ENCODE data around the gene ESRRB.

Gene ESRRB

GRCh38 chr14:76354310-76354709, 21.6 kb upstream of the ESRRB start:
- TF ChIP-seq CTCF (conservative IDR thresholded peaks at IDR 0.05; ENCODE audit: low read length): no peak
- DNase-seq (ENCODE audit: low read depth): no peak
- no peak overlapping the region for H3K4me3 ChIP-seq (ENCODE audit: low read length)

GRCh38 chr14:76355771-76356170, 20.2 kb upstream of the ESRRB start:
- TF ChIP-seq CTCF (conservative IDR thresholded peaks at IDR 0.05; ENCODE audit: low read length): no peak

GRCh38 chr14:76371066-76371465, 4.9 kb upstream of the ESRRB start:
- TF ChIP-seq CTCF (conservative IDR thresholded peaks at IDR 0.05; ENCODE audit: low read length): no peak
- H3K4me3 ChIP-seq (ENCODE audit: low read length): no peak overlapping the region
- DNase-seq (ENCODE audit: low read depth): no peak

More at GRCh38 chr14:76355771-76356170, 20.2 kb upstream of the ESRRB start:
- DNase-seq (ENCODE audit: low read depth): no peak
- no peak overlapping the region for H3K4me3 ChIP-seq (ENCODE audit: low read length)

- H3K4me3 ChIP-seq (ENCODE audit: low read length): no peak overlapping the region
- no peak for DNase-seq (ENCODE audit: low read depth)
These were observed 2.5 kb upstream of the ESRRB start for GRCh38 chr14:76373456-76373855.

GRCh38 chr14:76375484-76375883, 453 bp upstream of the ESRRB start:
- no peak for DNase-seq (ENCODE audit: low read depth)
- TF ChIP-seq CTCF (conservative IDR thresholded peaks at IDR 0.05; ENCODE audit: low read length): no peak
- H3K4me3 ChIP-seq (ENCODE audit: low read length): no peak overlapping the region

More at GRCh38 chr14:76373456-76373855, 2.5 kb upstream of the ESRRB start:
- TF ChIP-seq CTCF (conservative IDR thresholded peaks at IDR 0.05; ENCODE audit: low read length): no peak

GRCh38 chr14:76376409-76376877, 506 bp downstream of the ESRRB start:
- no peak for DNase-seq (ENCODE audit: low read depth)
- H3K4me3 ChIP-seq (ENCODE audit: low read length): peak overlapping the region; percentile 15
- no peak for TF ChIP-seq CTCF (conservative IDR thresholded peaks at IDR 0.05; ENCODE audit: low read length)

- no peak overlapping the region for H3K4me3 ChIP-seq (ENCODE audit: low read length)
- TF ChIP-seq CTCF (conservative IDR thresholded peaks at IDR 0.05; ENCODE audit: low read length): no peak
- no peak for DNase-seq (ENCODE audit: low read depth)
These were observed 1.2 kb downstream of the ESRRB start for GRCh38 chr14:76376878-76377734.

All from AG10803 (cell line).